Stimulated activated CD8-positive, alpha-beta memory T cell treated with anti-CD3 and anti-CD28 coated beads, Interleukin-15, amount 100 ng/mL, for 1 hour (primary cell): ENCODE measurements around the gene IRGQ.
A peak's percentile ranks its signal among the peaks of the same experiment; 100 is the strongest.
"Not testable (repeated sequence)": the region's sequence is repeated elsewhere in the genome, so short reads cannot be mapped to it uniquely, and the experiment has no call there.

ENCODE experiments used
- DNase-seq: peaks from one replicate; pipeline ENCODE4 v3.0.0-alpha.2; 2020; ENCODE audit warnings: low read depth

IRGQ gene

GRCh38 chr19:43595999-43596841, at the start of gene IRGQ, which contains the start of gene ZNF576:
TSS of gene IRGQ (minus strand) at chr19:43596134. CDS start at chr19:43595338, 796 bp downstream.
TSS of gene ZNF576 (plus strand) at chr19:43596595. CDS start at chr19:43597109, 514 bp downstream.
- peak; percentile 100 for DNase-seq

GRCh38 chr19:43644181-43644580, 48.2 kb upstream of the IRGQ start:
- DNase-seq = no peak

- DNase-seq = no peak
These were observed 47.4 kb upstream of the IRGQ start for GRCh38 chr19:43643326-43643725.

GRCh38 chr19:43642531-43642930, 46.6 kb upstream of the IRGQ start:
- no peak for DNase-seq

- no peak for DNase-seq
These were observed 45.4 kb upstream of the IRGQ start for GRCh38 chr19:43641333-43641732.

- DNase-seq = no peak
These were observed 44.5 kb upstream of the IRGQ start for GRCh38 chr19:43640424-43640757.

- no peak for DNase-seq
These were observed 43.8 kb upstream of the IRGQ start, which contains the start of gene CADM4 for GRCh38 chr19:43639519-43640423. TSS of gene CADM4 (minus strand) at chr19:43639850. CDS start at chr19:43639790, 60 bp downstream.

GRCh38 chr19:43638995-43639518, 43.1 kb upstream of the IRGQ start:
- no peak for DNase-seq

- DNase-seq = no peak
These were observed 42.5 kb upstream of the IRGQ start for GRCh38 chr19:43638214-43638994.

GRCh38 chr19:43636121-43636683, 40.3 kb upstream of the IRGQ start:
- DNase-seq = no peak

GRCh38 chr19:43635561-43635940, 39.6 kb upstream of the IRGQ start:
- not testable (repeated sequence) for DNase-seq

- DNase-seq = no peak
These were observed 39.1 kb upstream of the IRGQ start for GRCh38 chr19:43634872-43635560.

- DNase-seq = no peak
These were observed 38.6 kb upstream of the IRGQ start for GRCh38 chr19:43634506-43634871.

- no peak for DNase-seq
These were observed 38.1 kb upstream of the IRGQ start for GRCh38 chr19:43634068-43634467.

GRCh38 chr19:43633520-43633919, 37.6 kb upstream of the IRGQ start:
- DNase-seq = no peak

GRCh38 chr19:43631491-43631890, 35.6 kb upstream of the IRGQ start:
- no peak for DNase-seq

- DNase-seq = no peak
These were observed 32.9 kb upstream of the IRGQ start for GRCh38 chr19:43628646-43629326.

GRCh38 chr19:43626838-43627237, 30.9 kb upstream of the IRGQ start:
- DNase-seq = no peak

GRCh38 chr19:43625918-43626579, 30.1 kb upstream of the IRGQ start:
- no peak for DNase-seq

GRCh38 chr19:43624933-43625332, 29.0 kb upstream of the IRGQ start:
- peak; percentile 65 for DNase-seq
